Ovary (tissue), 3 donors: Measurements from ENCODE around the gene PLCH2.

Experiments
- CTCF ChIP-seq, 3 donors: fragments of 450-650 bp in 2 of 3; fragments of 200-600 bp in 1 of 3; IDR thresholded peaks; one replicate each; pipeline versions ENCODE4 v1.5.1 to v1.8.0; 2016 to 2022; ENCODE audit warnings: antibody characterized with exemption in 3 of 3, mild to moderate bottlenecking in 1 of 3
- EP300 ChIP-seq: sonication (generic); formaldehyde crosslinking; IDR thresholded peaks from one replicate; pipeline ENCODE4 v1.6.1; 2017; ENCODE audit warnings: antibody characterized with exemption
- donor health status: DM: no; HTN: no; CAD: no.

DNA sequence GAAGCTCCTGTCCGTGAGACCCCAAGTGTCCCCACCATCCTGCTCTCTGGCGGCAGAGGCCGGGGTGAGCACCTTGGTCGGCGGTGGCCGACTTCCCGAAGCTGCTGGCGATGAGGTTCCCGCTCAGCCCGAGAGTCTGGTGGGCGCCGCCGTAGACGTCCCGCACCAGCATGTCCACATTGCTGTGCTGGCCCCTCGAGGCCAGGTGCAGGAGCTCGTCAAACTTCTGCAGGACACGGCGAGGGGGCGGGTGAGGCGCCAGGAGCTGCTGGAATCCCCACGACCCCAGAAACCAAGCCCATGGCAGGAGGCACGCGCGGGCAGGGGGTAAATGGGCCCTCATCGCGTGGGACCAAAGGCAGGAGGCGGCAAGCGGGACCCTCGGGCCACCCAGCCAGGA lies 43.6 kb downstream of the PLCH2 start:
- no peak for TF ChIP-seq CTCF (IDR thresholded peaks at IDR 0.05)
- TF ChIP-seq EP300, result no peak
